ENCODE data around the gene IL13.

- no peak for TF ChIP-seq ATF1 (CRISPR knock-in tag; IDR thresholded peaks at IDR 0.05)
- no peak for TF ChIP-seq KAT7 (CRISPR knock-in tag; IDR thresholded peaks at IDR 0.05; ENCODE audit: borderline replicate concordance)
- no peak for TF ChIP-seq TP53 (CRISPR knock-in tag; IDR thresholded peaks at IDR 0.05)
- TF ChIP-seq CTCF (IDR thresholded peaks at IDR 0.05), result no peak
- TF ChIP-seq MLX (CRISPR knock-in tag; IDR thresholded peaks at IDR 0.05), result no peak
- TF ChIP-seq CREB1 (CRISPR knock-in tag; IDR thresholded peaks at IDR 0.05), result no peak
- no peak for TF ChIP-seq ARID4B (CRISPR knock-in tag; IDR thresholded peaks at IDR 0.05; ENCODE audit: borderline replicate concordance)
- TF ChIP-seq FOXP1 (CRISPR knock-in tag; IDR thresholded peaks at IDR 0.05; ENCODE audit: borderline replicate concordance), result no peak
- no peak for TF ChIP-seq USF2 (CRISPR knock-in tag; IDR thresholded peaks at IDR 0.05)
- TF ChIP-seq IRF1 (CRISPR knock-in tag; IDR thresholded peaks at IDR 0.05), result no peak
Measured at GRCh38 chr5:132689513-132689912, 31.5 kb downstream of the IL13 start.

Data from WTC11 (cell line).